Osteoblast (primary cell): ENCODE results near the gene OR13J1. TPM values are rescaled to one million over a fixed set of nuclear protein-coding genes. Genes with fewer than 3 reads are reported as not detected.
"Not testable (repeated sequence)": the region's sequence is repeated elsewhere in the genome, so short reads cannot be mapped to it uniquely, and the experiment has no call there.

Source experiments
- DNase-seq: peaks from one replicate; pipeline ENCODE4 v3.0.0; 2011; ENCODE audit warnings: low spot score, mixed read lengths; ENCODE audit not compliant: insufficient read length; ENCODE audit errors: missing footprints
- H2AFZ ChIP-seq: 2 replicates; pipeline ENCODE4 v1.6.0; 2011; ENCODE audit warnings: mild to moderate bottlenecking, low read length
- H3K27ac ChIP-seq: 2 replicates; pipeline ENCODE4 v1.5.1; 2011; ENCODE audit warnings: mild to moderate bottlenecking, low read depth, low read length, moderate library complexity
- H3K27me3 ChIP-seq: 2 replicates; pipeline ENCODE4 v1.6.0; 2012; ENCODE audit warnings: mild to moderate bottlenecking, control low read depth, inconsistent platforms, low read length, moderate library complexity; ENCODE audit not compliant: insufficient read depth
- H3K36me3 ChIP-seq: 2 replicates; pipeline ENCODE4 v1.5.1; 2011; ENCODE audit warnings: mild to moderate bottlenecking, low read length, control low read depth, moderate library complexity; ENCODE audit not compliant: insufficient read depth
- H3K4me1 ChIP-seq: 2 replicates; pipeline ENCODE4 v1.5.1; 2011; ENCODE audit warnings: mild to moderate bottlenecking, low read length, control low read depth, moderate library complexity; ENCODE audit not compliant: insufficient read depth
- H3K4me2 ChIP-seq: 2 replicates; pipeline ENCODE4 v1.6.0; 2011; ENCODE audit warnings: mild to moderate bottlenecking, low read length; ENCODE audit not compliant: insufficient read depth
- H3K4me3 ChIP-seq: fragments of 200-600 bp; sonication (generic); 3 replicates; pipeline ENCODE4 v1.5.1; 2012; ENCODE audit warnings: mild to moderate bottlenecking, low read length, inconsistent platforms; ENCODE audit not compliant: insufficient read depth
- H3K79me2 ChIP-seq: 2 replicates; pipeline ENCODE4 v1.6.0; 2012; ENCODE audit warnings: mild to moderate bottlenecking, low read length, control low read depth, inconsistent platforms; ENCODE audit not compliant: insufficient read depth
- H3K9me3 ChIP-seq: 2 replicates; pipeline ENCODE4 v1.5.1; 2011; ENCODE audit warnings: low read depth, low read length, control low read depth
- H4K20me1 ChIP-seq: 2 replicates; pipeline ENCODE4 v1.6.0; 2012; ENCODE audit warnings: mild to moderate bottlenecking, low read length, control low read depth; ENCODE audit not compliant: insufficient read depth
- total RNA-seq: library from RNA; depleted of rRNA; stranded (reverse); fragments of >200 nt; gene quantifications from 2 replicates; pipeline ENCODE4 v1.2.3, GENCODE V29; 2012
- TF ChIP-seq, protein P1 (sequence below): IDR thresholded peaks from 2 replicates; pipeline ENCODE4 v1.5.1; 2011; ENCODE audit warnings: mild to moderate bottlenecking, low read depth, low read length, moderate library complexity; ENCODE audit errors: extremely low read depth

OR13J1 gene
- total RNA-seq, 1 donor = not detected

DNA sequence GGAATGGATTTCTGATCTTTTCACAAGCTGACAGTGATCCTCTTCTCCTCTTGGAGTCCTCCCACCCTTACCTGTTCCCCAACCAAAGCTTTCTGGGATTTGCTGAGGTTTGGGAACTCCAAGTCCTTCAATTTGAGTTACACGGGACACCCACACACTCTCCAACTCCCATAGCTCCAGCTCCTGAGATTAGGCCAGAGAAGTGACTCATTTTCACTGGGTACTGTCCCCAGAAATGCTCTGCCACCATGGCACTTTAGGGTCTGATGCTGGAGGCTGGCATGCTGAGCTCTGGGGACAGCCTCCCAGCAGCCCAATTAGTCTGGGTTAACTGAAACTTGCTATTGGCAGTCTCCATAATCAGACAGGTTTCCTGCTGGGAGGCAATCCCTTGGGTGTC, 21.9 kb upstream of the OR13J1 start:
- H3K4me3 ChIP-seq = no peak overlapping the region
- H3K36me3 ChIP-seq = no peaks in the 10 kb centered on the region
- TF ChIP-seq, protein P1, sequence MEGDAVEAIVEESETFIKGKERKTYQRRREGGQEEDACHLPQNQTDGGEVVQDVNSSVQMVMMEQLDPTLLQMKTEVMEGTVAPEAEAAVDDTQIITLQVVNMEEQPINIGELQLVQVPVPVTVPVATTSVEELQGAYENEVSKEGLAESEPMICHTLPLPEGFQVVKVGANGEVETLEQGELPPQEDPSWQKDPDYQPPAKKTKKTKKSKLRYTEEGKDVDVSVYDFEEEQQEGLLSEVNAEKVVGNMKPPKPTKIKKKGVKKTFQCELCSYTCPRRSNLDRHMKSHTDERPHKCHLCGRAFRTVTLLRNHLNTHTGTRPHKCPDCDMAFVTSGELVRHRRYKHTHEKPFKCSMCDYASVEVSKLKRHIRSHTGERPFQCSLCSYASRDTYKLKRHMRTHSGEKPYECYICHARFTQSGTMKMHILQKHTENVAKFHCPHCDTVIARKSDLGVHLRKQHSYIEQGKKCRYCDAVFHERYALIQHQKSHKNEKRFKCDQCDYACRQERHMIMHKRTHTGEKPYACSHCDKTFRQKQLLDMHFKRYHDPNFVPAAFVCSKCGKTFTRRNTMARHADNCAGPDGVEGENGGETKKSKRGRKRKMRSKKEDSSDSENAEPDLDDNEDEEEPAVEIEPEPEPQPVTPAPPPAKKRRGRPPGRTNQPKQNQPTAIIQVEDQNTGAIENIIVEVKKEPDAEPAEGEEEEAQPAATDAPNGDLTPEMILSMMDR = no peak
- H3K9me3 ChIP-seq = no peaks in the 10 kb centered on the region
- H3K4me2 ChIP-seq = no peak overlapping the region
- no peak overlapping the region for H2AFZ ChIP-seq
- DNase-seq = no peak
- H3K27me3 ChIP-seq = no peaks in the 10 kb centered on the region
- no peaks in the 10 kb centered on the region for H3K79me2 ChIP-seq
- no peaks in the 10 kb centered on the region for H4K20me1 ChIP-seq
- peaks cover 9% of the 10 kb centered on the region for H3K4me1 ChIP-seq
- no peak overlapping the region for H3K27ac ChIP-seq

DNA sequence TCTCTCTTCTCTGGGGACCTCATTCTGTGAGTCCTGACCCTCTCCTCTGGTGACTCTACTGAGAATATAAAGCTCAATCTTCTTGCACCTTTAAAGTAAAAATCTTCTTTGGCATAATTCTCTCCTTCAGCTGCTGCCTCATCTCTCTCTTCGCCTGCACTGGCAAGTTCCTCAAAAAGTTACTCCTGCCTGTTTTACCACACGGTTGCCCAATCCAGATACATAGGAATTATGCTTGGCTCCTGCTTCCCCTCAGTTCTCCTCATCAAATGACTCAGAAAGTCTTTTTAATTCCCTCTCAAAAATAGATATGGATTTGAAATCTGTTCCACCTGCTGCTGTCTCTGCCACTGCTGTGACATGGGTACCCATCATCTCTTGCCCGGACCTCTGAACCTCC, 21.4 kb upstream of the OR13J1 start:
- no peak for DNase-seq
- Histone ChIP-seq H3K79me2 (no peaks in the 10 kb centered on the region), H3K9me3 (no peaks in the 10 kb centered on the region), H3K4me2 (no peak overlapping the region), H3K4me1 (peaks cover 9% of the 10 kb centered on the region), H3K27ac (no peak overlapping the region), H3K36me3 (no peaks in the 10 kb centered on the region), H4K20me1 (no peaks in the 10 kb centered on the region), H3K4me3 (no peak overlapping the region), H2AFZ (no peak overlapping the region), H3K27me3 (no peaks in the 10 kb centered on the region)
- TF ChIP-seq, protein P1 = no peak

DNA sequence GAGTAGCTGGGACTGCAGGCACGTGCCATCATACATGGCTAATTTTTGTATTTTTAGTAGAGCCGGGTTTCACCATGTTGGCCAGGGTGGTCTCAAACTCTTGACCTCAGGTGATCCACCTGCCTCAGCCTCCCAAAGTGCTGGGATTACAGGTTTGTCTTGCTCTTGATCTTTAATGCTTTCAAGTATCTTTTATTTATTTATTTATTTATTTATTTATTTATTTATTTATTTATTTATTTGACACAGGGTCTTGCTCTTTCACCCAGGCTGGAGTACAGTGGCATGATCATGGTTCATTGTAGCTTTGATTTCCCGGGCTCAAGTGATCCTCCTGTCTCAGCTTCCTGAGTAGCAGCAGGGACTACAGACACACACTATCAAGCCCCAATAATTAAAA, 14.7 kb upstream of the OR13J1 start:
- not testable (repeated sequence) for H3K4me1 ChIP-seq, H3K4me3 ChIP-seq, H3K27me3 ChIP-seq, H3K27ac ChIP-seq, H3K9me3 ChIP-seq, DNase-seq, H3K4me2 ChIP-seq, H3K79me2 ChIP-seq, H4K20me1 ChIP-seq, H3K36me3 ChIP-seq, H2AFZ ChIP-seq

DNA sequence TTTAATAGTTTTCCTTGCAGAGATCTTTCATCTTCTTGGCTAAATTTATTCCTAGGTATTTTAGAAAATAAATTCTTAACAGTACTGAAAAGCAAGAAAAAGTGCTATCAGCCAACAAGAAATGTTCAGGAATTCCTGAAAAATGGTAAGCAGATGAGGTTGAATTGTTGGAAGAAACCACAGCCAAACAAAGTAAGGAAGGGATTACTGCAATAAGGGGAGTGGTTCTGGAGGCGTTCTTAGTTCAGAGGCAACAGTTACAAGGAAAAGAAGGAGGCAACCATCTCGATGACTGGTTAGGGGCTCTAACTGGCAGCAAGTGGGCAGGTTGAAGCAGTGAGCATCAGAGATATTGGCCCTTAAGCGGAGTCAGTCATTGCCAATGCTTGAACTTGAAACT, 12.8 kb upstream of the OR13J1 start:
- H2AFZ ChIP-seq = peak overlapping the region; percentile 78
- no peak overlapping the region for H3K4me2 ChIP-seq
- TF ChIP-seq, protein P1 = no peak

More for the DNA sequence above, 12.8 kb upstream of the OR13J1 start:
- Histone ChIP-seq H3K27me3 (no peaks in the 10 kb centered on the region), H3K79me2 (no peaks in the 10 kb centered on the region), H3K27ac (no peak overlapping the region), H4K20me1 (no peaks in the 10 kb centered on the region), H3K4me1 (peaks cover 5% of the 10 kb centered on the region), H3K9me3 (no peaks in the 10 kb centered on the region), H3K4me3 (no peak overlapping the region), H3K36me3 (no peaks in the 10 kb centered on the region)
- DNase-seq = no peak
